ENCODE measurements around the gene SLC25A39.

SLC25A39 gene

GRCh38 chr17:44280392-44280937 is 44.2 kb downstream of the SLC25A39 start:
- peaks cover 3% of the 10 kb centered on the region for H3K4me1 ChIP-seq (ENCODE audit: insufficient read depth, low read length)
- H2AFZ ChIP-seq (ENCODE audit: low read depth, low read length) = no peak overlapping the region
- H3K9me3 ChIP-seq (ENCODE audit: low read length) = no peaks in the 10 kb centered on the region
- peaks cover 18% of the 10 kb centered on the region for H3K27me3 ChIP-seq (ENCODE audit: insufficient read depth, low read length)
- no peaks in the 10 kb centered on the region for H3K36me3 ChIP-seq (ENCODE audit: insufficient read depth, low read length)
- H3K4me3 ChIP-seq (ENCODE audit: low read length) = no peak overlapping the region

DNA sequence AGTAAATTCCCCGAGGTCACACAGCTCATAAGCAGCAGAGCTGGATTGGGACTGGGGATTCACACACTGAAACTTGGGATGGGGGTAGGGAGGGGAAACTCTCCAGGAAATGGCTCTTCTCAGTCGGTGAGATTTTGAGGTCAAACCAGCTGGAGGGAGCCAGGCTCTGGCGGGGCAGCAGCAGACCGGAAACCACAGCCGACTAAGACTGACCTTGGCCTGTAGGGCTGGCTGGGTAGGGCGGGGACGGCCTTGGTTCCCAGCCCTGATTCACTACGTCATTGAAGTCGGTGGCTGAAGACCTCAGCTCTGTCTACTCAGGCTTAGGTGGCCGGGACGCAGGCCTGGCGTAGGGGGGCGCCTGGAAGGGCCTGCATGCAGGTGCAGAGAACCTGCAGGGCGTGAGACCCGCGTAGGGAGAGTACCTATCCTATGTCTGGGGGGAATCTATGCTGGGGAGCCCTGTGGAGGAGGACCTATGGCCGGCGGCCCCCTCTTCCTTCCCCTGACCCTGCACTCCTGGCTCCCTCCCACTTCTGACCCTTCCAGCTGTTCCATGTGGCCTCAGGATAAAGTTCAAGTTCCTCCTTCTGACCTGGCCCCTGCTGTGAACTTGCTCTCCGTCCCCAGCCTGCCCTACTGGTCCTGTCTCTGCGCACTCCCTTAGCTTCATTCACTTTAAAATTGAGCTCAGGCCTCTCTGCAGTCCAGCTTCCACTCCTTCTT is 44.8 kb downstream of the SLC25A39 start:
- Histone ChIP-seq H2AFZ (ENCODE audit: low read depth, low read length) (no peak overlapping the region), H3K4me1 (ENCODE audit: insufficient read depth, low read length) (peaks cover 3% of the 10 kb centered on the region), H3K9me3 (ENCODE audit: low read length) (no peaks in the 10 kb centered on the region), H3K36me3 (ENCODE audit: insufficient read depth, low read length) (no peaks in the 10 kb centered on the region), H3K4me3 (ENCODE audit: low read length) (no peak overlapping the region), H3K27me3 (ENCODE audit: insufficient read depth, low read length) (peaks cover 20% of the 10 kb centered on the region)

GRCh38 chr17:44279346-44279665 is 45.3 kb downstream of the SLC25A39 start:
- Histone ChIP-seq H3K4me3 (ENCODE audit: low read length) (no peak overlapping the region), H3K36me3 (ENCODE audit: insufficient read depth, low read length) (no peaks in the 10 kb centered on the region), H3K9me3 (ENCODE audit: low read length) (no peaks in the 10 kb centered on the region), H3K27me3 (ENCODE audit: insufficient read depth, low read length) (peaks cover 21% of the 10 kb centered on the region), H2AFZ (ENCODE audit: low read depth, low read length) (no peak overlapping the region), H3K4me1 (ENCODE audit: insufficient read depth, low read length) (peaks cover 3% of the 10 kb centered on the region)

GRCh38 chr17:44277976-44278375 is 46.6 kb downstream of the SLC25A39 start:
- Histone ChIP-seq H3K9me3 (ENCODE audit: low read length) (no peaks in the 10 kb centered on the region), H3K27me3 (ENCODE audit: insufficient read depth, low read length) (peaks cover 24% of the 10 kb centered on the region), H3K36me3 (ENCODE audit: insufficient read depth, low read length) (no peaks in the 10 kb centered on the region), H3K4me1 (ENCODE audit: insufficient read depth, low read length) (peaks cover 3% of the 10 kb centered on the region), H2AFZ (ENCODE audit: low read depth, low read length) (no peak overlapping the region), H3K4me3 (ENCODE audit: low read length) (no peak overlapping the region)

DNA sequence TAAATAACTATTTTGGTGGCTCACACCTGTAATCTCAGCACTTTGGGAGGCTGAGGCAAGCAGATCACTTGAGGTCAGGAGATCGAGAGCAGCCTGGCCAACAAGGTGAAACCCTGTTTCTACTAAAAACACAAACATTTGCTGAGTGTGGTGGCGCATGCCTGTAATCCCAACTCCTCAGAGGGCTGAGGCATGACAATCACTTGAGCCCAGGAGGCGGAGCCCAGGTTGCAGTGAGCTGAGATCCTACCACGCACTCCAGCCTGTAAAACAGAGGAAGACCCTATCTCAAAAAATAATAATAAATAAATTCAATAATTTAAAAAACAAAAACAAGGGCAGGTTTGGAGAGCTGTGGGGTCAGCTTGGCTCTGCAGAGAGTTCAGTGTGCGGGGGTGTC is 51.0 kb downstream of the SLC25A39 start:
- Histone ChIP-seq H3K27me3 (ENCODE audit: insufficient read depth, low read length) (peaks cover 18% of the 10 kb centered on the region), H3K4me3 (ENCODE audit: low read length) (no peak overlapping the region), H3K36me3 (ENCODE audit: insufficient read depth, low read length) (no peaks in the 10 kb centered on the region), H3K9me3 (ENCODE audit: low read length) (no peaks in the 10 kb centered on the region), H2AFZ (ENCODE audit: low read depth, low read length) (no peak overlapping the region), H3K4me1 (ENCODE audit: insufficient read depth, low read length) (no peaks in the 10 kb centered on the region)

- no peaks in the 10 kb centered on the region for H3K4me1 ChIP-seq (ENCODE audit: insufficient read depth, low read length)
- H3K36me3 ChIP-seq (ENCODE audit: insufficient read depth, low read length) = no peaks in the 10 kb centered on the region
- peaks cover 18% of the 10 kb centered on the region for H3K27me3 ChIP-seq (ENCODE audit: insufficient read depth, low read length)
- no peak overlapping the region for H3K4me3 ChIP-seq (ENCODE audit: low read length)
- no peak overlapping the region for H2AFZ ChIP-seq (ENCODE audit: low read depth, low read length)
- H3K9me3 ChIP-seq (ENCODE audit: low read length) = no peaks in the 10 kb centered on the region
Observed at GRCh38 chr17:44272954-44273353, 51.7 kb downstream of the SLC25A39 start.

DNA sequence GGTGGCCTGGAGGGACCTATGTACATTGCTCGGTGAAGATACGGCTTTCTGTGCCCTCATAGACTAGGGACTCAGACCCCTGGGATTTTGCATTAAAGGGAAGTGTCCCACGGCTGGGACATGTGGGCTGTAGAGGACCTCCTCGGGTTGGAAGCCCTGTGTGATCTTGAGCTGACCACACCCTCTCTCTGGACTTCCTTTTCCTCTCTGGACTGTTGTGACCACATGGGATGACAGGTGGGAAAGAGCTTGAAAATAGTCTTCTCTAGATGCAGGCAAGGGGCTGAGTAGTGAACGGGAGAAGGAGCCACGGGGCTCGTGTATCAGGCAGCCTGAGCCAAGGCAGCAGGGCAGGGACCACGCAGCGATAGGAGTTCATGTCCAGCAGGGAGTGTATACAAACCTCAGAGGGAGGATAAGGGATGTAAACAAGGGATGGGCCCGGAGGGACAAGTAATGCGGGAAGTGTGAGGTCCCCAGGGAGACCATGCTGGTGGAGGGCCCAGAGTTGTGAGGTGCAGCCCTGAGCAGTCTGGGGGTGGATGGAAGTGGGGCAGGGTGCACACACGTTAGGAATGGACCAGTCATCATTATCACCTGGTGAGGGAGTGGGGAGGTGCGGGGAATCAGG is 52.2 kb downstream of the SLC25A39 start:
- Histone ChIP-seq H3K27me3 (ENCODE audit: insufficient read depth, low read length) (peaks cover 18% of the 10 kb centered on the region), H3K36me3 (ENCODE audit: insufficient read depth, low read length) (no peaks in the 10 kb centered on the region), H3K4me1 (ENCODE audit: insufficient read depth, low read length) (no peaks in the 10 kb centered on the region), H2AFZ (ENCODE audit: low read depth, low read length) (no peak overlapping the region), H3K4me3 (ENCODE audit: low read length) (no peak overlapping the region), H3K9me3 (ENCODE audit: low read length) (no peaks in the 10 kb centered on the region)
